Measurements from ENCODE around the gene TMEM117.
"Not testable (repeated sequence)": the region's sequence is repeated elsewhere in the genome, so short reads cannot be mapped to it uniquely, and the experiment has no call there.

TMEM117 gene

GRCh38 chr12:43968736-43969135 lies 132.9 kb downstream of the TMEM117 start:
- no peak for DNase-seq

- no peak for DNase-seq
These were observed 134.0 kb downstream of the TMEM117 start for GRCh38 chr12:43969882-43970281.

GRCh38 chr12:43973385-43973784 lies 137.5 kb downstream of the TMEM117 start:
- DNase-seq = no peak

- no peak for DNase-seq
These were observed 138.1 kb downstream of the TMEM117 start for GRCh38 chr12:43973993-43974392.

DNA sequence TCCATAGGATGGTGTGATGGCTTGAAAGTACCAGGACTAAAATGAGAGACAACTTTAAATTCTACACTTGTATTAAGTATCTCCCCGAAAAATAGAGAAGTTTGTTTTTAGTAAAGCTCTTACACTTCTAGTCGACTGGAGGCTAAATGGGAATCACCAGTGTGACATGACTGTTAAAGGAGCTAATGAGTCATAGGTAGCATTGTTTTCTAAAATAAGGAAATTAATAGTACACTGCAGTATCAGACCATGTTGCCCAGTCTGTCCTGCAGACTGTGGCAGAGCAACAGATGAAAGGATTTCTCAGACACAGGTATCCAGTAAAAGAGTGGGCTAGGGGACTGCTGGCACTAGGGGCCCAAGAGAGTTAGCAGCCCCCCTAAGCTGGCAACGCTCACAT lies 140.1 kb downstream of the TMEM117 start:
- DNase-seq = no peak

DNA sequence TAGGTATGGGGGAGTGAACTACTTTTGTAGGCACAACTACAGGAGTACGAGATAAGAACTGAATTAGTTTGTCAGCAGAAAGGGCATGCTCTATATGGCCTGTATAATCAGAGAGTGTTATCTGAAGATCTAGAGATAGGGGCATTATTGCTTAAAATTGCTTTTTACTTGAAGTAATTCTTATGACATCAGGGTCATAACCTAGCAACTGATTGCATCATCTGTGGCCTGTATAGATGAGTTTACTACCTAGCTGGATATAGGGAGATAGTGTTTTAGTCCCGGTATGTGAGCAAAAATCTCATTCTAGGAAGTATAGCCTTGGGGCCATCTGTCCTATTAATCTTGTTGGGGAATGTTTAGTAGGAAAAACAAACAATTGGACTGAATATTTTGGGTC lies 142.7 kb downstream of the TMEM117 start:
- DNase-seq = no peak

DNA sequence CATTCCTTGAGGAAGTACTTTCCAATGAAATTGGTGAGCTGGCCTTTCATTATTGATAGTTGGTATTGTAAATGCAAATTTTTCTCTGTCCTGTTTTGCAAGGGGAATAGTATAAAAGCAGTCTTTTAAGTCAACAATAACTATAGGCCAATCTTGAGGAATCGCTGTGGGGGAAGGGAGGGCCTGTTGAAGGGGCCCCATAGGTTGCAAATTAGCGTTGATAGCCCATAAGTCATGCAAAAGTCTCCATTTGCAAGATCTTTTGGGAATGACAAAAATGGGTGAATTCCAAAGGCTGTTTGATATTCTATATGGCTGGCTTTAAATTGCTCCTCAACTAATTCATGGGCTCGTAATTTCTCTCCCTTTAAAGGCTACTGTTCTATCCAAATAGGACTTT lies 143.6 kb downstream of the TMEM117 start:
- no peak for DNase-seq

GRCh38 chr12:43980627-43981191 lies 144.8 kb downstream of the TMEM117 start:
- no peak for DNase-seq

DNA sequence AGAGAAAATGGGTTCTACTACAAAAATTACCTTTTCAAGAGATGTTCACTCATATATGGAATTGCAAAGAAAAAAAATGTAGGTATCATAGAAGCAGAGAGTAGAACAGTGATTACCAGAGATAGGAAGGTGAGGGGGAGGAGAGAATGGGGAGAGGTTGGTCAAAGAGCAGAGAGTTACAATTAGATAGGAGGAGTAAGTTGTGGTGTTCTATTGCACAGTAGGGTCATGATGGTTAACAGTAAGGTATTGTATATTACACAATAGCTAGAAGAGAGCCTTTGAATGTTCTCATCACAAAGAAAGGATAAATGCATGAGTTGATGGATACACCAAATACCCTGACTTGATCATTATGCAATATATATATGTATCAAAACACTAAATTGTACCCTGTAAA lies 145.8 kb downstream of the TMEM117 start:
- DNase-seq = no peak

DNA sequence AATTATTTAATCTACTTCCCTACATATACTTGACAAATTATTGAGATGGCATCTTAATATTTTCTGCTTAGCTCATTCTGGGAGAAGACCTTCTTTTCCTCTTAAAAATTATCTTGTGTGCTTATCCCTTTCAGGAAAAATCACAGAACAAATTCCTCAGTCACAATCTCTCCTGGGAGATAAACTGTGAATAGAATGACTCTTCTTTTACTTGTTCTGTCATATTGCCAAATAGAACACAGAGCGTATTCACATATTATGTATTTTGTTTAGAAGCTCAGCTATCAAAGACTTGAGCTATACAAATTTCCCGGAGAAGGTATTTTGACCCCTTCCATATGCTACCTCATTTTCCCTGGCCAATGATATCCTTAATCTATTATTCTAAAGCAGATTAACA lies 146.7 kb downstream of the TMEM117 start:
- DNase-seq = no peak

GRCh38 chr12:43988838-43989560 lies 153.1 kb downstream of the TMEM117 start:
- no peak for DNase-seq

GRCh38 chr12:43992856-43993255 lies 157.0 kb downstream of the TMEM117 start:
- no peak for DNase-seq

- DNase-seq = no peak
These were observed 164.6 kb downstream of the TMEM117 start for GRCh38 chr12:44000309-44000952.

- DNase-seq = no peak
These were observed 166.7 kb downstream of the TMEM117 start for GRCh38 chr12:44002607-44003006.

- DNase-seq = no peak
These were observed 167.8 kb downstream of the TMEM117 start for GRCh38 chr12:44003721-44004120.

DNA sequence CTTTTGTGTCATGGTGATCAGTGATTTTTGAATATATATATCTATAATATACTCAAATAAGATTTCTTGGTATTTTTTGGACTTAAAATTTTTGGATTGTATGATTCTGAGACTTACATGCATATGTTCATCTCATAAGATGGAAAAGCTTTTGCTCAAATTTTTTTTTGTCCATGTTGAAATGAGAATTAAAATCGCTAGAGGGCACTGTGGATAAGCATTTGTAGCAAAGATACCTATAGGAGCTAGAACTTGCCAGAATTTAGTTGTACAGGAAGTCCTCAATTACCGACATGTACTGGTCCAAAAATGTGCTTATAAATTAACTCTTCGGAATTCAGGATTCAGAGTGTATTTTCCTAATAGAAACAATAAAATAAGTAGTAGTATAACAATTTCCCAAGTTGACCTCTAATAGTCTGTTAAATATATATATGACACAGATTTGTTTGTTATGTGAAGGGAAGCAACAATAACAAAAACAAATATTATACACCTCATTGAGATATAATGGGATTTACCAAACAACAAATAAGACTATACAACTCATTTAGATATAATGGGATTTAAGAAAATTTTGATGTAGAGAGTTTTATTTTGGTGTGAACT lies 179.6 kb downstream of the TMEM117 start:
- DNase-seq = peak; percentile 38

GRCh38 chr12:44017216-44017615 lies 181.3 kb downstream of the TMEM117 start:
- DNase-seq = no peak

GRCh38 chr12:44019118-44019517 lies 183.2 kb downstream of the TMEM117 start:
- no peak for DNase-seq

GRCh38 chr12:44020555-44020954 lies 184.7 kb downstream of the TMEM117 start:
- no peak for DNase-seq

- no peak for DNase-seq
These were observed 185.6 kb downstream of the TMEM117 start for GRCh38 chr12:44021471-44021971.

DNA sequence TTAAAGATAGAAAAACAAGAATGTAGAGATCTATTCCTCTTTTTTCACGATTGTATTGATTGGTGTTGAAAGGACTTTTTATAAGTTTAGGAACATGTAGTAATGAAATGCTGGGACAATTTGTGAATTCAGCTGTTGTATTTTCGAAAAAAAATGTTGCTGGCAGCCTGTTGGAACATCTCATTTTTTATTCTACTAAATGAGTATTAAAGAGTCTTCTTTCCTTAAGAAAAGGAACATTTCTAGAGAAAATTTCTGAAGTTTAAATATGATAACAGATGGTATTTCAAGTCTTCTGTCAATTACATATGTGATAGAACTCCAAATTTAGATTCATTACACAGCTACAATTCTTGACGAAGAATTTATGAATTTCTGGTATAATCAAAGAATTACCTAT lies 189.6 kb downstream of the TMEM117 start:
- DNase-seq = no peak

GRCh38 chr12:44026046-44026445 lies 190.2 kb downstream of the TMEM117 start:
- no peak for DNase-seq

DNA sequence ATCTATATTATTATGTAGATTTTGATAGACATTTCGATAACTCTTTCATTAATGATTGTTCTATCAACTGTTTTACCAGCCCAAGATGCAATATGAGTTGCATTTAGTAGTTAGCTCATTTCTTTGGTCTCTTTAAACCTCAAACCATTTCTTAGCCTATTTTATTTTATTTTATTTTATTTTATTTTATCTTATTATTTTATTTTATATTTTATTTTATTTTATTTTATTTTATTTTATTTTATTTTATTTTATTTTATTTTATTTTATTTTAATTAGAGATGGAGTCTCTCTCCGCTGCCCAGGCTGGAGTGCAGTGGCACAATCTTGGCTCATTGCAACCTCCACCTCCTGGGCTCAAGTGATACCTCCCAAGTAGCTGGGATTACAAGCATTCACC lies 191.0 kb downstream of the TMEM117 start:
- DNase-seq = not testable (repeated sequence)

GRCh38 chr12:44029194-44029593 lies 193.3 kb downstream of the TMEM117 start:
- DNase-seq = no peak
